ENCODE results near the gene WDR53. TPM values are rescaled to one million over a fixed set of nuclear protein-coding genes. Genes with fewer than 3 reads are reported as not detected.

WDR53 gene
- total RNA-seq, 1 donor from 2014 or later, result 13.5 TPM

Small RNAs within 50 kb of the gene (small RNA-seq; reads per million reads assigned to genes)
- gene RPS29P3, result not detected

Other genes starting within 250 kb of the WDR53 start
- not detected for gene TM4SF19, start 230.2 kb downstream of the WDR53 start, total RNA-seq
- gene UBXN7, start 136.1 kb downstream of the WDR53 start, total RNA-seq, result 29.5 TPM
- 26.0 TPM for gene RNF168, start 64.8 kb downstream of the WDR53 start, total RNA-seq
- gene SMCO1, start 53.2 kb downstream of the WDR53 start, total RNA-seq, result not detected
- gene FBXO45, start 106 bp upstream of the WDR53 start, total RNA-seq, result 6.6 TPM
- 5.4 TPM for gene NRROS, start 71.1 kb upstream of the WDR53 start, total RNA-seq
- 1.5 TPM for gene CEP19, start 143.7 kb upstream of the WDR53 start, total RNA-seq
- 31.9 TPM for gene PIGX, start 143.8 kb upstream of the WDR53 start, total RNA-seq
- 41.3 TPM for gene PAK2, start 171.3 kb upstream of the WDR53 start, total RNA-seq